ENCODE data around the gene MRPL53.

DNA sequence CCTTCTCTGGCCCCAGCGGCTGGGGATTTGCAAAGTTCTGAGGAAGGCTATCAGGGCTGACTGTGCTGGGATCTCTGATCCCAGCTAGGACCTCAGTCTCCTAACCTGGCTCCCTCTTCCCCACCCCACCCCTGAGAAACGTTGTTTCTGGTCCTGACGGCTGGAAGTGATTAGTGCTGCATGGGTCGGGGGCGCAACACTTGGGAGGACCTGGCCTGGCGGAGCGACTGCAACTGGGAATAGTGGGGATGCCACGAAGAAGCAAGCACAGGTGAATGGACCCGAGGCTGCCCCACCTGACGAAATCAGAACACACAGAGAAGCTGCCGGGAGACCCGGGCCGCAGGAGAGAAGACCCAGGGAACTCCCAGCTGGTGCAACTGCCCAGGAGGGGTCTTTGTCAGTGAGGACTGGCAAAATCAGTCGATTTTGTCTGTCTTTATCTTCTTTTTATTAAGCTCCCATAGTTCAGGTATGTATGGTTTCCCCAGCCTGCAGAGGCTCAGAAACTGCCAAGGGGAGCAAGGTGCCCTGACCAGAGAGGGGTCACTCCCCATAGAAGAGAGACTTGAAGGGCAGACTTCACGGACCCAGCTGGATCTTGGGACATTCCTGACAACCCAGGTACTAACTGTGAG lies 27.6 kb upstream of the MRPL53 start:
- TF ChIP-seq, protein P1, sequence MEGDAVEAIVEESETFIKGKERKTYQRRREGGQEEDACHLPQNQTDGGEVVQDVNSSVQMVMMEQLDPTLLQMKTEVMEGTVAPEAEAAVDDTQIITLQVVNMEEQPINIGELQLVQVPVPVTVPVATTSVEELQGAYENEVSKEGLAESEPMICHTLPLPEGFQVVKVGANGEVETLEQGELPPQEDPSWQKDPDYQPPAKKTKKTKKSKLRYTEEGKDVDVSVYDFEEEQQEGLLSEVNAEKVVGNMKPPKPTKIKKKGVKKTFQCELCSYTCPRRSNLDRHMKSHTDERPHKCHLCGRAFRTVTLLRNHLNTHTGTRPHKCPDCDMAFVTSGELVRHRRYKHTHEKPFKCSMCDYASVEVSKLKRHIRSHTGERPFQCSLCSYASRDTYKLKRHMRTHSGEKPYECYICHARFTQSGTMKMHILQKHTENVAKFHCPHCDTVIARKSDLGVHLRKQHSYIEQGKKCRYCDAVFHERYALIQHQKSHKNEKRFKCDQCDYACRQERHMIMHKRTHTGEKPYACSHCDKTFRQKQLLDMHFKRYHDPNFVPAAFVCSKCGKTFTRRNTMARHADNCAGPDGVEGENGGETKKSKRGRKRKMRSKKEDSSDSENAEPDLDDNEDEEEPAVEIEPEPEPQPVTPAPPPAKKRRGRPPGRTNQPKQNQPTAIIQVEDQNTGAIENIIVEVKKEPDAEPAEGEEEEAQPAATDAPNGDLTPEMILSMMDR (IDR thresholded peaks at IDR 0.05), result no peak
- TF ChIP-seq POLR2A (IDR thresholded peaks at IDR 0.05), result no peak
